GM21737 (cell line): Measurements from ENCODE around the gene CACNA1E.

Experiments
- ATAC-seq: cut with Tn5 transposase; IDR thresholded peaks from one replicate; pipeline ENCODE4 v1.9.1; 2021; ENCODE audit warnings: mild to moderate bottlenecking, moderate library complexity; ENCODE audit not compliant: unreplicated experiment

Gene CACNA1E

DNA sequence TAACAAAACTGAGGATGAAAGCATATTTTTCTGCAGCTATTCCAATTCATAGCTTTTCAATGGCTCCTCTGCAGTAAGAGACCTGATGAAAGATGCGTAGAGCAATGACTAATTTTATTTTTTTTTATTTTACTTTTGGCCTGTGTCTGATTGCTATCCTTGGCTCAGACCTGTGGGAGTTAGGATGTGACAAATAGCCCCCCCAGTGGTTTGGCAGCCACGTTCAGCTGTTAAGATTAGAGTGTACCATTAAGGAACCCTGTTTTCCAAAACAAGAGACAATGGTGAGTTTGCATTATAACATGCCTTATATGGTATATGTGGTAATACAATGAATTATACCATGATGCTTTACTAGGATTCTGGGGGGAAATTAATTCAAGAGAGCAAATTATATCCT, 264.7 kb downstream of the CACNA1E start:
- ATAC-seq = no peak

DNA sequence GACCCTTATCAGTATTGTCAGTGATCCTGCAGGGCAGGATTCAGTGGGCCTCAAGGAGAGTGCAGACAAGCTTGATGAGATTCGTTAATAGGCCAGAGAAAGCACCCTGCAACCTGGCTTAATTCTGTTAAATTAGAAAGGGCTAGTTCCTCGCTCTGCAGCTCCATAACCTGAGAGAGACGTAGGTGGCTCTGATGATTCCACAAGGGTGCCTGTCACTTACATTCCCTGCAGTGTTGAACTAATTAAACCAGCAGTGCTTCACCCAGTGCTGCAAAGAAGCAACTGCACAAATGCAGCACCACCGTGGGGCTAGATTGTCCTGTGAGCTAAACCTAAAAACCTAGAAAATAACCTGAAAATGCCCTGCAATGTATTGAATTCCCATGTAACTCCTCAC, 270.8 kb downstream of the CACNA1E start:
- no peak for ATAC-seq

DNA sequence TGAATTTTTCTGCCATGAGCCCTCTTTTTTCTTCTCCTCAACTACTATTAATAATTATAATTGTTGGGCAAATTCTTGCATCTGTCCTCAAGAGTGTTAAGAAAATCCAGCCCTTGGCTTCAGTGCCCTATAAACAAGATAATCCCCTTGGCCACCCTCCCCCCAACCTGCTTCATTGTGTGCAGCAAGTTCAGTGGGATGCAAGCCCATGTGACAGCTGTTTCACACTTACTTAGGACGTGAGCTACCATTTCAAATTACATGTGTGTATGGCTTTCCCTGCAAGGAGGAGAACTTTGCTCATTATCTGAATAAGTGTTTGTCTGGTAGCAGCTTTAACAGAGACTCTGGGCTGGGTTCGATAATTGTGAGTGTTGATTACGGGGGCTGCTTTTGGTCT, 276.2 kb downstream of the CACNA1E start:
- ATAC-seq = no peak

DNA sequence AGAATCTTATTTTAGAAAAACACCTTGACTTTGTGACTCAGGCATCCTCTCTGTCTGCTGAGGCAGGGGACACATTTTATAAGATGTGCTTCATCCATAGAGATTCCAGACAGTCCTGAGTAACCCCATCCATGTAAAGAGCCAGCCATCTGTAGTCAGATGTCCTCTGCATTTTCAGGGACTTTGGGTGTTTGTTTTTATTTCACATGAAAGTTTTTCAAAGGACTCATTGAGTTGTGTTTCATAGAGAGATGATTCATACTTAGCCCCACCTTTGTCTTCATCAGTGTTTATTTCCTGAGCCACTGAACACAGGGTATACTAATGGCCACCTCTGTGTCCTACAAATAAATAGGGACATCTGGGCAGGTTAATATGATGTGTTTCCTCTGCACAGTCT, 280.4 kb downstream of the CACNA1E start:
- no peak for ATAC-seq

DNA sequence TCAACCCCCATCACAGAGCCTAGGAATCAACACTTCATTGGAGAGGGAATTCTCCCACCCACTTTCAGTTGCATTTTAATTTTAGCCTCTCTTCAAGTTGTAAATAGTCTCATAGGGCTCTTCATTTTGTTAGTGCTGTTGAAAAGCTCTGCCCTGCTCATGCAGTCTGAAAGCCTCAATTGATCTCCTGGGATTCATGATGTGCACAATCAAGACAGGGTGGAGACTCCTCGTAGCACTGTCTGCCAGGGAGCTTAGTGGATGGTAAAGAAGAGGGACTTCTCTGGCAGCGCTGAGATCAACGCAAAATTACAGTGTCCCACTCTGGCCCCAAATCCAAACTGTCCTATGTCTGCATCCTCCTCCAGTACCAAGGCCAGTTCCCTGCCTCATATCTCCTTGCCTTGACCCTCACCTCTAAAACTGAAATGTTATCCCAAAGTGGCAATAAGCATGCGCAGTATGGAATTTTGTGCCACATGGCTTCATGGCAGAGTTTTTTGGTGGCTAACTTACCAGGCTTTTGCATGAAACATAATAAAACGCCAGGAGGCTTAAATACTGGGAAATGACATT, 282.2 kb downstream of the CACNA1E start:
- ATAC-seq = no peak

DNA sequence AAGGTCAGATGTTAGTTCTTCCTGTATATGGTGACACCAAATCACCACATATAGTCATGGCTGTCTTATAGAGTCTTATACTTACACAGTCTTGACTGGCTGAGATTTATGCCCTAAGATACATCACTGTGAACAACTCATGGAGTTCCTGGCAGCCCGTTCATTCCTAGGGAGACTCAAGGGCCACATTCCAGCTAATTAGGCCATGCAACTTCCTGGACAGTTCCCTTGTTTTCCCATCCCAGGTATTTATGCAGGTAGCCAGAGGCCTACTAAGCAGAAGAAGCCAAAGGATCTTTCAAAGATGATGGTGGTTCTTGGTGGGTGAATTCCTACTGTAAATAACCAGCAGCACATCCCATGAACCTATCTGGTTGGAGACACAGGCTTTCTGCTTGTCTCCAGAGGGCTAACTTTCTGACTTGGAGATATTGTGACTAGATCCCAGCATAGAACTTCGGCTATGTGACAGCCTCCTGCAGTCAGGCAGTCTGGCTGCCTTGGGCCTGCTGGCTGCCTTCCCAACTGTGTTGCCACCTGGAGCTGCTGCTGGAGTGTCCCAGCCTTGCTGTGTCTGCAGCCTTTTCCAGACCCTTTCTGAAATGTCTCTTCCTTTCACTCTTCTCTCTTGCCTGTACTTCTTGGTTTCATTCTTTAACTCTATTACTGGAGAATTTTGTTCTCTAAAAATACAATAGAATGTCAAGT, 283.8 kb downstream of the CACNA1E start:
- ATAC-seq = no peak

DNA sequence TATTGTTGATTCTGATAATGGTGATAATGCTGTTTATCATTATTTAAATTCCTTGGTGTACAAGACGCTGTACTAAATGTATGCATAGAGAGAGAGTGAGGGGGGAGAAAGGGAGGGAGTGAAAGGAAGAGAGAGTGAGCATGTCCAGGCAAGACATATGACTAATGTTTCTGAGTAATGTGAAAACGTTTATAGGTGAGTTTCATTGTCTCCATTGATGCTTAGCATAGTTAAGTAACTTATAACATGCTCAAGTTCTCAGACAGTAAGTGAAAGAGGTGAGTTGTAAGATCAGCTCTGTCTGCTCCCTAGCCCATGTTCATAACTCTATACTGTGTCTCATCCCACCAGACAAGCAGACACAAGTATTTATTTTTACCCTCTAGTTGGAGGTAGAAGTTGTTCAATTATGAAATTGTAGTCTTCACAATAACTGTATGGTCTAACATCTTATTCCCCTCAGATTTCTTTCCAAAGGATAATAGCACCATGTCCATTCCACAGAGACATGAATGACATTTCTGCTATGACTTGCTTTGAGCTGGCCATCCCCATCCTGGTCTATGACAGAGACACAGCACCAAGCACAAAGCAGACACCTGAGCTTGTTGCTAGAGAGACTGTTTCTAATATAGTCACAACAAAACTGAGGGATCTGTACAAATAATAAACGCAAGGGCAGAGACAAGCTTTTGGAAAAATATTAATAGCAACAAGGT, 285.1 kb downstream of the CACNA1E start:
- no peak for ATAC-seq

DNA sequence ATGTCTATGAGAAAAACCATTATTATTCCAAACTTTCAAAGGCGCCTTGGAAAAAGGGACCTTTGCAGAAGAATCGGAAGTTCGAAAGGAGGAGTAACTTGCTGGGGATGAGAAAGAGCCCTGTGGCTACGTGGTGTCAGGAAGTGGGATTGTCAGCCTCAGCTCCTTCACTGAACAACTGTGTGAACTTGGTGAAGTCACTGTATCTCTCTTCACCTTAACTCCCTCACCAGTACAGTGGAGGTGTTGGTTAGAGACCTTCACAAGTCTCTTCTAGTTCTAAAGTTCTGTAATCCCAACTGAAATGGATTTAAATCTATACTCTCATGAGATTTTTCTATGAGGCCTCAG, 285.6 kb downstream of the CACNA1E start:
- no peak for ATAC-seq

DNA sequence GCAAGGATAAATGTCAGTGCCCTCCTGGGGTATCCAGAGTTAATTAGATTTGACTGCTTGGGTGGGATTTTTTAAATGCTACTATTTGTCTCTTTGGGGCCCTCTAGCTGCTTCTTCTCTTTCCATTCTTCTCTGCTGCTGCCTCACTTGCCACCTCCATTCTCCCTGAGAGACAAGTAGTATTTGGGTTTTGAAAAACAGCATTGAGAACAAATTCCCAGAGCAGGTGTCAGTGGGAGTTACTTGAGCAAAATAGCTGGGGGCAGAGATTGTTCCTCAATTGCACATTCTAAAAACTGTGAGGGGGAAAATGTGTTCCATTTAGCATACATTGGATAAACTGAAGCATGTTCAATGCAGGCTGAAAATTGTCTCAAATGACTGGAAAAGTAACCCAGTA, 286.5 kb downstream of the CACNA1E start:
- ATAC-seq = no peak

DNA sequence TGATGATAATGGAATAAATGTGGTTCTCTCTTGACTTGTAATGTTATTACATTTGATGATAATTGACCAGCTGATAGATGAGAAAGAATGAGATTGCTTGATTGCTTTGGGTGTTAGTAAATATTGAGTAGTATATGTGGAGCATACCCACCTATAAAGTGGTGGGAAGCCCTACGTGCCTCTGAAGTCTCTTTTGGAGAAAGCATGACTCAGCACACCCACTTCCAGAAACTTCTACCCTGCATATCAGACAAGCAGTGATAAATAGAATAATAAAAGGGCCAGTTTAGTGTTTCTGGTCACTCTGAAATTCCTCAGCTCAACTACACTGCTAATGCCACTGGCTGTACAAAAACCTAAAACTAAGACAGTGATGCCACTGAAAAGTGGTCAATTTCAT, 289.4 kb downstream of the CACNA1E start:
- ATAC-seq = no peak

DNA sequence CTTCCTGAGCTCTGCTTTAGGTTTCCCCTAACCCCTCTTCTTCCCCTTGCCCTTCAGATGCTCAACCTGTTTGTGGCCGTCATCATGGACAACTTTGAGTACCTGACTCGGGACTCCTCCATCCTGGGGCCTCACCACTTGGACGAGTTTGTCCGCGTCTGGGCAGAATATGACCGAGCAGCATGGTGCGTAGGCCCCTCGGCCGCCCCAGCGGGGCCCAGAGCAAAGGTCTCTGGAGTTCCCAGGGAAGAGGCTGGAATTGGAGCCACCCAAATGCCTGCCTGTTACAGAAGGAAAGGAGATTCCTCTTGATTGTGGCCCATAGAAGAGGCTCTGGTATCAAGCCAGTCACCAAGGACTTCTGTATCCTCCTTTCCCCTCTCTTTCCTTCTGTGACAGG, 292.7 kb downstream of the CACNA1E start:
- no peak for ATAC-seq

DNA sequence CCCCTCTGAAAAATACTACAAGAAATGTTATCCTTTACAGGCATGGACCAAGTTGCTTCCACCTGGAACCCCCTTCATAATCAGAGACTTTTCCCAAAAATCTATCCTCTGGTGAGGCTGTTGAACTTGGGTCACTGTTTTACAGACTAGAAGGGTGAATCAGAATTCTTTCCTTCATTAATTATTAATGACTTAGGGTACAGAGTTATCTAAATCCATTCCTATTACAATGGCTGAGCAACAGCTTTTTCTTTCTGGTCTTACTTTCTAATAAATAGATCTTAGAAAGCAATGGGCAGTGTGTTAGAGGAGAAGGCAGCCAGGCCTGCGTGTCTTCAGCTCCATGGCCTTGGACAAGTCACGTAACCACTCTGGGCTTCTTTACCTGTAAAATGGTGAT, 294.0 kb downstream of the CACNA1E start:
- ATAC-seq = no peak

DNA sequence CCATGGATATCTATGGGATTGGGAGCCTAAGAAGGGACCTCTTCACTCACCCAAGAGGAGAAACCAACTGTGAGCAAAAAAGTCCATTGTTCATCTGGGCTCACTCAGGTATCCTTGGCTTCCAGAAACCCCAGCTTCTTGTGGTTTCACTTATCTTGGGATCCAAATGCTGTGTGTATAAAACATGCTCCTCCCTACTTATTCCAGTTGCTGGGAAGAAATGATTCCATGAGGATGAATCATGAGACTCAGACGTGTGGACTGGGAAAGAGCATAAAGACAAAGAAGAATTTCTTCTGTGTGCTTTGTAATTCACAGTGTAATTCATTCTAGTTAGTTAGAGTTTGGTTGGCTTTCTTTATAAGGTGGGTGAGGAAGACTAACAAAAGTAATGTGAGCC, 294.5 kb downstream of the CACNA1E start:
- ATAC-seq = no peak

DNA sequence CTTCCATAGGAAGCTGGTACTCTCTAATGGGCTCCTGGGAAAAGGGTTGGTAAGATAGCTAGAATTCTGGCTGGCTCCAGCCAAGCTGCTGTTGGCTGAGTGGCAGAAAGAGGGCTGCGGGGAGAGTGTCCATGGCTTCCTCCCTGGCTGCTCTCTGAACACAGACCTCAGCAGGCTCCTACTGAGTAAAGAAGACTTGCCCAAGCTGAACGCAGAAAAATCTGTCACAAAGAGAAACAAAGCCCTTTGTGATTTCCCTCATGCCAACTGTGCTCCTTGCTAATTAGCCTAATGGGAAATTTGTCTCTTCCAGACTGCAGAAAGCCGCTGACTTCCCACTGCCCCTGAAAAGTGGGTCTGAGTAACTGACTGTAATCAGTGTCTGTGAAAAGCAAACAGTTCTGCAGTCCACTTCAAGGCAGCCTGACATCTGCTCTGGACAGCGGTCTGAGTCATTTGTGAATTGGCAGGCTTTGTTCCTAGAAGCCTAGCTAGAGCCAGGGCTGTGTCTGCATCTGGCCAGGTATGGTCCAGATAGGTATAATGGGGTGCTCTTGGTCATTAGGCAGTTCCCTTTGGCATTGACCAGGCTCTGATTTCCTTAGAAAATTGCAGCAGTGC, 295.4 kb downstream of the CACNA1E start:
- no peak for ATAC-seq

DNA sequence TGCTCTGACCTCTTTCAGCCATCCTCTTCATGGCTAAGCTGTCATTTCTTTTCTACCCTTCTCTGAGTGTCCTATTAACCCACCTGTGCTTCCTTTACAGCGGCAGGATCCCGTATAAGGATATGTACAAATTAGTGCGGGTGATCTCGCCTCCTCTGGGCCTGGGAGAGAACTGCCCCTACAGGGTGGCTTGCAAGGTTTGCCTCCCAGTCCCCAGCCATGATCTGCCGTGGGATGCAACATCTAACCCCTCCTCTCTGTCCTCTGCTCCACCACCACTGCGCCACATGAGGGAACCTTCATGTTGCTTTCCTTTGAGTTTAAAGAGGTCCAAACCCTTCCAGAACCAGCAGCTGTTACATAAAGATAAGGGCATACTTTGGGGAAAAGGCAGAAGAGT, 296.0 kb downstream of the CACNA1E start:
- no peak for ATAC-seq

DNA sequence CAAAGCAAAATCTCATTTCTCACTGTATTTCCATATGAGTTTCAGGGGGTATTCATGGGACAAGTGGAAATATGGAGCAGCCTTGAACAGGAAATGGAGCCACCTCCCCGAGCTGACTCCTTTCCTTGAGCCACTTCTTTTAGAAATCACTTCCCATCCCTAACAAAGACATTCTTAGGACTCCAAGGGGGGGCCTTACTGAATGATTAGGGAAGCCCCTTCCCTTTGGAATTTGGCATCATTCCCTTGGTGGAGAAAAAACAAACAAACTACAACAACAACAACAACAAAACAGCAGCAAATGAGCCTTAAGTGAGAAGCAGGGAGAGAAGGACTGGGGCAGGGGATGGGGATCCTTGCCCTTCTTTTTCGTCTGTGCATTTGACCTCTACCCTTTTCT, 299.9 kb downstream of the CACNA1E start:
- no peak for ATAC-seq

DNA sequence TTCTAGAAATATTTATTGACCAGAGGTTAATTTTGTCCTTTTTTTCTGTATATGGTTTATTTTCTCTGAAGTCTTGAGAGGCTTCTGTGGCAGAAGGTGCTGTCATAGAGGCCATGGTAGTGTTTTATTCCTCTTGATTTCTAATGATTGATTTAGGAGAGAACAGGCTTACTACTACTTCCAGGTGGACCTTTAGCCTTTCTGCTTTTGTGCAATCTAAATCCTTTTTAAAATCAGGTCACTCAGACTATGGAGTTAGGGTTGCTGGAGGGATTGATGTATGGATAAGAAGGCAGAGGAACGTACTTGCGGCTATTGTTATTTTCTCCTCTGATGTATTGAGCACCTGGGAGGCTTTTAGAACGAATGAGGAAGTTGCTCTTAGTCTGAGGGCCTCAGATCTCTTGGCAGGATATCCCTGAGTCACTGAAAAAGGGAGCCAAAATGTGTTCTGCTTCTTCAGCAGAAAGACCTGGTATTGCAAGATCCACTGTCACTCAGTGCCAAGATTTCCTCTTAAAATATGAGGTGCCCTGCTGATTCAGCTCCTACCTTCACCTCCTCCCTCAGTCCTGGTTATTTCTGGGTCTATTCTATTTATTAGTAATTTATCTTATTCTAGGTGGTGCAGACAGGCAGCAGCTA, 300.8 kb downstream of the CACNA1E start:
- no peak for ATAC-seq

DNA sequence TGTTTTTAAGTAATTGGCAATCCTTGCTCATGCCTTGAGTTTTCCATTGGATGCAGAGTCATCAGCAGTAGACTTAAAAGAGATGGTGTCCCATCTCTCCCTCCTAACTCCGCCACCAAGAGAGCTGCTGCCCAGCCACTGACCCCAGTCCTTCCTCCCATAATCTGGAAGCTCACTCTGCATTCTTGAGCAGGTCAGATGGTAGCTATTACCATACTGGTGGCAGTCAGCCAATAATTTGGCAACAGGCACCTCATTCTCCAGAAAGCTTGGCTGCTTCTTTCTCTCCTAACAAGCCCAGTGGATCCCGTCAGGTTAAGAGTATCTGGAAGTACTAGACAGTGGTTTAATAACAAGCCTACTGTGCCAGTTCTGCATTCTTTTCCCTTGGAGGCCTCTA, 306.1 kb downstream of the CACNA1E start:
- ATAC-seq = no peak

DNA sequence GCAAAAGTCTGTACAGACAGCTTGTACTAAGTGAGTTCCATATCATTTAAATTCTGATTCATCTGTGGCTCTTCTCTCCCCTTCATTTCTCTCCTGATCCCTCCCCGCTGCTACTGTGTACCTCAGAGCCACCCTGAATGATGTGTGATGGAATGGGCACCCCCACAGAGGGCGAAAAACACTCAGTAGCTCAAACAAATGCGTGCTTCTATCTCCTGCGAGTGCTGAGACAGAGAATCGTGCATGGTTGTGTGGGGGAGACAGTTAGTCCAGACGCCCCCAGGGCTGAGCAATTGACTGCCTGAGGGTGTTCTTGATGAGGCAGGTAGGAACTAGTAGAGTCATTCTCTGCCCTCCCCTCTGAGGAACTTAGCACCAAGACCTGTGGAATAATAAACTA, 308.4 kb downstream of the CACNA1E start:
- no peak for ATAC-seq

DNA sequence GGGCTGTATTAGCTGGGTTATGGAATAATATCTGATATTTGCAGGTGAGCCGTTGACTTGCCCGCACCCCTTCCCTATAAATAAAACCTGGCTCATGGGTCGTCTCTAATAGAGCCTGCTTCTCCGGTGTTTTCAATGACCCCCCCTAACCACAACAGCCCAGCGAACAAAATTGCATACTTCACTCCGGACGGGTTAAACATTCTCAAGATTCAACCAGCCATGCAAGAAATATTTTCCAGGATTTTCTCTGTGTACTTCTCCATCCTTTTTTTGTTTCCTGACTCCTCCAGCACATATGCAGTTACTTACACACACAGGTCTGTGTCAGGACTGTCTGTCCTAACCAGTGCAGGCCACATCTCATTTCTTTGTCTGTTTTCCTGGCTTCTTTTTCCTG, 310.5 kb downstream of the CACNA1E start:
- ATAC-seq = no peak

DNA sequence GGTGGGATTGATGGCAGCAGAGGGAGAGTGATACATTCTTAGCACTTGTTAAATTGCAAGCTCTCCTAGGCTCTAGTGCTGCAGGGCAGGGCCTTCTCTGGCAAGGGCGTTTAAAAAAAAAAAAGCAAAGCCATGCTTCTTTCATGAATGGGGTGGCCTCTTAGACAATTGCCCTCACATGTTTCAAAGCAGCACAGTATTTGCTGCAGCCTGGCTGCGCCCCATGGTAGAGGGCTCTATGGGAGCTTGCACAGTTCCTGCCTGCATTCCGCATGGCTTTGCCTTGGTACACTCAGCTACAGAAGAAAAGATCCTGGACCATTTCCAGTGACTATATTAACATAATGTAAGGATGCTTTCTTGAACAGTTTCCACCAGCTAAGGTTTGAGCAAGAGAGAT, 311.0 kb downstream of the CACNA1E start:
- ATAC-seq = no peak
